HG03571 (cell line): ENCODE results near the gene NPTX1.

ENCODE experiments used
- ATAC-seq: cut with Tn5 transposase; IDR thresholded peaks from one replicate; pipeline ENCODE4 v1.9.1; 2021; ENCODE audit not compliant: unreplicated experiment

NPTX1 gene

DNA sequence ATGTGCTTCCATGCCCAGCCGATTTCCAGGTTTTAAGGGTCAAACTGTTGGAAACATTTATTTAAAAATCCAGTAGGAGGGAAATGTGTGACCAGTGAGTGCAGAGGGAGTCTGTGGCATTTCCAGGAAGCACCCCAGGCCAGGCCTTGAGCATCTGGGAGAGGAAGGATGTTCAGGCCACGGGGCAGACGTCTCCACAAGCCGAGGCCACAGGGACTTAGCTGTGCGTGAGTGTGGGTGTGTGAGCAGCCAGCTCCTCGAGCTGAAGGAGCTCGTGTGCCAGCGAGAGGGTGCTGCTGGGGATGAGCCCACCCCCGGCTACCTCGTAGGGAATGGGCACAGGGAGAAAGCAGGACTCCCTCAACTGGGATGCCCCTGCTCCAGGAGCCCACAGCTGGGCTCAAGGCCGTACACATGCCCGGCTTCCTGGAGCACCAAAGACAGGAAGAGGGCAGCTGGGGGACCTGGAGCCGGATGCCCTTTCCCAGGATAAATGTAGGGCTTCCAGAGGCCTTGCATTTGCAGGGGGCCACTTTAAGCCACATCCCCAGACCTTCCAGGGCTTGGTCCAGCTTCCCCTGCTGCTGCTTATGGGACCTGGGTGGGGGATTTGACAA is 12.5 kb downstream of the NPTX1 start:
- ATAC-seq, result no peak

- no peak for ATAC-seq
These were observed 14.8 kb downstream of the NPTX1 start for GRCh38 chr17:80461528-80462160.

DNA sequence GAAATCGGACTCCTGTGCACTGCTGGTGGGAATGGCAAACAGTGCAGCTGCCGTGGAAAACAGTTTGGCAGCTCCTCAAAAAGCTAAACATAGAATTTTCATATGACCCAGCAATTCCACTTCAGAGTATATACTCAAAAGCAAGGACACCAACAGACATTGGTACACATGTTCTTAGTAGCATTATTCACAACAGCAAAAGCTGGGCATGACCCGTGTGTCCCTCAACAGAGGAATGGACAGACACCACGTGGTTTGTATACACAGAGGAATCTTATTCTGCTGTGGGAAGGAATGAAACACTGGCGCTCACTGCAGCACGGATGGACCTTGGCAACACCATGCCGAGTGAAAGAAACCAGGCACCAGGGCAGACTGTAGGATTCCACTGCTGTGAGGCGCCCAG is 16.0 kb downstream of the NPTX1 start:
- ATAC-seq, result no peak

DNA sequence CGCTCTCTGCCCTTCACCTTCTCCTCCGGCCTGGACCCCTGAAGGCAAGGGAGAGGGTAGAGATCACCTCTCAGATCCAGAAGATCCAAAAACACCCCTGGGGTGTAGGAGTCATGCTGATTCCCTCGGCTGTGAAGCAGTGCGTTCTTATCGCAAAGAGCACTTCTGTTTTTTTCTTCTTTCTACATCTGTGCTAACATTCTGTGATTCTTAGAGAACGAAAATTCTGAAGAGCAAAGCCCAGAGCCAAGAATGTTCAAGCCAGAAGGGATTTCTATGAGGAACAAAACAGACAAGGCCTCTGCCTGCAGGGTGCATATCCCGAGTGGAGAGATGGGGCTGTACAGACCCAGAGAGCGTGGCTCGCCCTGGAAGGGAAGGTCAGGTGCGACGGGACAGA is 17.2 kb downstream of the NPTX1 start:
- ATAC-seq, result no peak

- no peak for ATAC-seq
These were observed 18.4 kb downstream of the NPTX1 start for GRCh38 chr17:80458016-80458415.

GRCh38 chr17:80457236-80457856 is 19.1 kb downstream of the NPTX1 start:
- no peak for ATAC-seq

GRCh38 chr17:80456465-80457235 is 19.8 kb downstream of the NPTX1 start:
- no peak for ATAC-seq

- ATAC-seq, result no peak
These were observed 20.6 kb downstream of the NPTX1 start for GRCh38 chr17:80455784-80456183.

GRCh38 chr17:80455336-80455710 is 21.1 kb downstream of the NPTX1 start:
- ATAC-seq, result no peak

DNA sequence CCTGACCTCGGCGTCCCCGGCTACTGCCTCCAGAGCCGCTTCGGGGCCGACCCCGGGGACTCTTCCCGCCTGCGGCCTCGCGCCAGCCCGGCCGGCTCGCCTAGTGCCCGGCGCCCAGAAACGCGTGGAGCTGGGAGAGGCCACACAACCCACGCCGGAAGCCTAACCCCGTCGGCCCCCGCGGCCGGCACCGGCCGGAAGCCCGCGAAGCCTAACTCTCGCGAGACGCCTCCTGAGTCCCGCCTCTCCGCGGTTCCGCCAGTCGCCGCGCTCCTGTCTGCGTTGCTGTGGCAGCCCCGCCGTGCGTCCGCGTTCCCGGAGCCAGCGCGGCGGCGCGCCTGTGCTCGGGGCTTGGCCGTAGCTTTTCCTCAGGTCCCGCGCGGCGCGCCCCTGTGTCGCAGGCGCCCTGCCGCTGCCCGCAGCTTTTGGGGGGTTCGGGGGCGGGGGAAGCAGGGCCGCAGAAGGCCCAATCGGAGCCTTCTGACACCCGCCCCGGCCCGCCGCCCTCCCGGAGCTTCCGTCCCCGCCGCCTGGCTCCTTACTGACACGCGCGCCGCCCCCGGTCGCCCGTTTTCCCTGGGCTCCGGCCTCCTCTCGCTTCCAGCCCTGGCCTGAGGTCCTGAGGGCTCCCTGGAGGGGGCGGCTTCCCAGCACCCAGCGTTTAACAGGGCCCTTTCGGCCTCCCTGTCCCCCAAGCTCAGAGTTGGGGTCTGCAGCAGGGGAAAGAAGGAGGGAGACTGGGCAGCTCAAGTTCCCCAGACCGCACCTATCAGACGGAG is 21.7 kb downstream of the NPTX1 start:
- ATAC-seq, result peak; percentile 81

DNA sequence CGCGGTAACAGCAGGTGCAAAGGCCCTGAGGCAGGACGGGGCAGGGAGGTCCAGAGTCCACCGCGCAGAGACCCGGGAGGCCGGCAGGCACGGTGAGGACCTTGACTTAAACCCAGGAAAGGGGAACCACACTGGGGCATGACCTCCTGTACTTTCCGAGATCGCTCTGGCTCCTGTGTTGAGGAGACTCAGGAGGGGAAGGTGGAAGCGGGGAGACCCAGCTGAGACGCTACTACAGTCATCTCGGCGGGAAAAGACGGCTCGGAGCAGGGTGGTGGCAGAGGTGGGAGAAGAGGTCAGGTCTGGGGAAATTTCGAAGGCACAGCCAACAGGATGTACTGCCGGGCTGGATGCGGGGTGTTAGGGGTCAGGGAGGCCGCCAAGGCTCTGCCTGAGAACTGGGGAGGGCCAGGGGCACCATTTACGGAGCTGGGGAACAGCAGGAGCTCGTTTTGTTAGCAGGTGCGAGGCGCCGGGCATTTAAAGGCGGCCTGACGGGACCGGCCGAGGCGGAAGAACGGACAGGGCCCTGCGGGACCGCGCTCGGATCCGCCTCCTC is 22.3 kb downstream of the NPTX1 start:
- ATAC-seq, result no peak

- no peak for ATAC-seq
These were observed 23.0 kb downstream of the NPTX1 start for GRCh38 chr17:80453126-80453997.

DNA sequence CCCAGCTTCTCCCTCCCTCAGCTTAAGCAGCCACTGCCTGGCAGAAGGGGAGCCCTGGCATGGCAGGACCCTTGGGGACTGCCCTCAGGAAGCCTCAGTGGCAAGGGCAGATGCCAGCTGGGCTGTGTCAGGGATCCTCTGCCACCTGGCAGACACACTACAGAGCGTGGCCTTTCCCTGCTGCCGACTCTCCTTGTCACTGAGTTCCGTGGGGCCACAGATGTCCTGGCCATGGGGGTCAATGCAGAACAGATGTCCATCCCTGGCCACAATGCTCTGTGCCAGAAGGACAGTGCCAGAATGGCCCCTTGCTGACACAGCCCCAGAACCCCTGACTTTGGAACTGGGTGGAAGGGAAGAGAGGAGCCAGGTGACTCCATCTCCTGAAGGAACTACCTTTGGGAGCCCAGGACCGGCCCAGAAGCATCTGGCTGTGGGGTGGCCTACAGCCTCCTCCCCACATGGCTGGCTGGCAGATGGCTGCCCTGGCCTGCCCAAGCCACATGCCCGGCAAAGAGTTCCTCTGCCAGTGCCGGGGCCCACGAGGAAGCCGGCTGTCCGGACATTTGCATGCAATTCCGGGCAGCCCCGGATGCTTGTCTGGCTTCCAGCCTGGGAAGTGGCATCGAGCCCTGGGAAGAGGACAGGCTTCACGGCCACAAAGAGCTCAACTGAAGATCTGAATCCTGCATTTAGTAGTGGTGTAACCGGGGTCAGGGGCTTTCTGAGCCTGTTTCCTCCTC is 24.1 kb downstream of the NPTX1 start:
- ATAC-seq, result no peak

DNA sequence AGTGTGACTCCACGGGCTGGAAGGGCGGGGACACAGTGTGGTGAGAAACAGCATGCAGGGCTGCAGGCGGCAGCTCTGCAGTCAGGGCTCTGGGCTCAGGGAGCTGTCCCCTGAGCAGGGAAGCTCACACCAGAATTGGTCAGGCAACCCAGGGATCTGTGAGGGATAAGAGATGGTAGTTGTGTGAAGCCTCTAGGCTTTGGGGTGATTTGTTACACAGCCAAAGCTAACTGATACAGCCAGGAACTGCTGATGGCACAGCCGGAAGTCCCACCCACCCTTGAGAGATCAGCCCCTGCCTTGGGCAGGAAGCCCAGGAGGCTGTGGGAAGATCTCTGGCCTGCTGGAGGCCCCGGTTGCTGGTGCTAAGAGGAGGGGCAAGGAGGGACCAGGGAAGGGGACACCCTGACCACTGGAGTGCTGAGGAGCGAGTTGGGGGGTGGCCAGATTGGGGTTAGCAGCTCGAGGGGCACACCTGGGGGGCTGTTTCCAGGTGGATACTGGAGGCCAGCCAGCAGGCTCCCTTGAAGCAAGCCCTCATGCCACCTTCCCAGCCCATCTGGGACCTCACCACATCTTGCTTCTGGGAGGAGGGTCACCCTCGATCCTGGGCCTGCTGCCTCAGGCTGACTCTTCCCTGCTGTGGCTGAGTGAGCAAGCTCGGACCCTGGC is 25.2 kb downstream of the NPTX1 start:
- no peak for ATAC-seq

GRCh38 chr17:80449930-80450576 is 26.4 kb downstream of the NPTX1 start:
- no peak for ATAC-seq

- no peak for ATAC-seq
These were observed 27.0 kb downstream of the NPTX1 start for GRCh38 chr17:80449194-80449929.

DNA sequence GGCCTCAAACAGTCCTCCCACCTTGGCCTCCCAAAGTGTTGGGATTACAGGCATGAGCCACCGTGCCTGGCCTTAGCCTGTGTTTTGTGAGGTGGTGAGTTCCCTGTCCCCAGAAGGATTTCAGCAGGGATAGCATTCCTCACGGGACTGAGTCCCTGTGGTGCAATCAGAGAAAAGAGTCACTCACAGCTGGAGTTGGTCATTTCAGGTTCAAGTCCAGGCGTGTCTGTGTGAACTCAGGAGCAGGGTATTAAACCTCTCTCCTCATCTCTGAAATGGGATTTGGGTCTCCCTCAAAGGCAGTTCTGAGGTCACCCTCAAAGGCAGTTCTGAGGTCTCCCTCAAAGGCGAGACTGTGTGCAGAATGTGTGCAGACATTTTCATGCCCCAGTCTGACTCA is 28.6 kb downstream of the NPTX1 start:
- ATAC-seq, result no peak
